ENCODE data around the gene CCDC112.

GRCh38 chr5:115308815-115309214 lies 12.4 kb upstream of the CCDC112 start:
- TF ChIP-seq KAT8 (IDR thresholded peaks at IDR 0.05; ENCODE audit: low read depth) (no peak), ZNF24 (IDR thresholded peaks at IDR 0.05) (no peak), SIN3A (IDR thresholded peaks at IDR 0.05; ENCODE audit: borderline replicate concordance in 2 of 2, control insufficient read depth in 1 of 2, low read depth in 2 of 2, low read length in 2 of 2) (no peak), RAD21 (CRISPR knock-in tag; conservative IDR thresholded peaks at IDR 0.05 in 1 of 2, IDR thresholded peaks at IDR 0.05 in 1 of 2) (no peak)

Data from K562 (cell line).